Superior temporal gyrus (tissue), 1 donor: ENCODE results near the gene KCTD14.
"Not testable (repeated sequence)": the region's sequence is repeated elsewhere in the genome, so short reads cannot be mapped to it uniquely, and the experiment has no call there.

Source experiments
- DNase-seq: peaks from one replicate; pipeline ENCODE4 v3.0.0-alpha.2; 2016; ENCODE audit errors: extremely low spot score

KCTD14 gene, protein sequence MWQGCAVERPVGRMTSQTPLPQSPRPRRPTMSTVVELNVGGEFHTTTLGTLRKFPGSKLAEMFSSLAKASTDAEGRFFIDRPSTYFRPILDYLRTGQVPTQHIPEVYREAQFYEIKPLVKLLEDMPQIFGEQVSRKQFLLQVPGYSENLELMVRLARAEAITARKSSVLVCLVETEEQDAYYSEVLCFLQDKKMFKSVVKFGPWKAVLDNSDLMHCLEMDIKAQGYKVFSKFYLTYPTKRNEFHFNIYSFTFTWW

GRCh38 chr11:78022397-78023396 is at the start of gene KCTD14:
TSS of gene KCTD14 (minus strand) at chr11:78023276. CDS start at chr11:78023249, 27 bp downstream.
- no peak for DNase-seq

DNA sequence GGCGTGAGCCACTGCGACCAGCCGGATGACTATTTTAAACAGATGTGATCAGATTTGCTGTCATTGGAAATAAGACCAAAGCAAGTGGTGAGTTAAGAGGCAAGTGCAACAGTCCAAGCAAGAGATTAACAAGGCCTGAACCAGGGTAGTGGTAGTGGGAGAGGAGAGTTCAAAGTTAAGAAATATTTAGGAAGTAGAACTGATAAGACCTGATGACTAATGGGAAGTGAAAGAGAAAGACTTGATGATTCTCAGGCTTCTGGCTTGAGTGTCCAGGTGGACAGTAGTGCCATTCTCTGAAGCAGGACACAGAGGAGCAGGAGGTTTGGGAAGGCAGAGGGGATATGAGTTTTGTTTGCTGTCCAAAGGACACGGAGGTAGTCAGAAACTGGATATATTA is 49.4 kb upstream of the KCTD14 start:
- DNase-seq: no peak

DNA sequence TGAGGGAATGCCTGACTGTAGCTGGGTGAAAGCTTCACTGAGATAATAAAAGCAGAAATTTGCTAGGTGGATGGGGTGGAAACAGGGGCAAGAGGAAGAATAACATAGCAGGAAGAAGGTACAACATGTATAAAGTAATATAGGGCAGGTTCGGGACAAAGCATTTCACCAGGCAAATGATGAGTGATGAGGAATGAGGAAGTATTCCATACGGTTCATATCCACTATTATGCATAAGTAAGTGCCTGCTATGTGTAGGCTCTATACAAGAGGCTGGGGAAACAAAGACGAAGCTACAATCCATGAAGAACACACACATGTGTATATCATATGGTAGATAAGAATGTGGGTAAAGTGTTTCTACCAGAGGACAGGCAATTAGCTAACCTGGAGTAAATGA is 48.6 kb upstream of the KCTD14 start:
- no peak for DNase-seq

DNA sequence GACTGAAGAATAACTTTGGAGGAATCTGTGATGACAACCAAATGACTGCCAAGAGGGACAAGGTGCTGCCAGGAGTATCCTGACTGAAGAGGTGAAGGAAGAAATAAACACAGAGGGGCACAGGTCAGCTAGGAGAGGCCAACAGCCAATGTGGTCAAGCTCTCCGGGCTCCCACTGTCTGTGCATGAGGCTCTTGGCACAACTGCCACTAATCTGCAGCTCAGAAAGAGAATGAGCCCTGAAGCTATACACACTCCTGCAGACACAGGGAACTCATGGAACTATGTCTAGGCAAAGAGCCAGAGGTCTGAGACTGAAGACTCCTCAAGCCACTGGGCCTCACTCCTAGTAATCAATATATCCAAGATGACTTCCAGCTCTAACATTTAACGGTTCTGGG is 47.5 kb upstream of the KCTD14 start:
- DNase-seq: no peak

DNA sequence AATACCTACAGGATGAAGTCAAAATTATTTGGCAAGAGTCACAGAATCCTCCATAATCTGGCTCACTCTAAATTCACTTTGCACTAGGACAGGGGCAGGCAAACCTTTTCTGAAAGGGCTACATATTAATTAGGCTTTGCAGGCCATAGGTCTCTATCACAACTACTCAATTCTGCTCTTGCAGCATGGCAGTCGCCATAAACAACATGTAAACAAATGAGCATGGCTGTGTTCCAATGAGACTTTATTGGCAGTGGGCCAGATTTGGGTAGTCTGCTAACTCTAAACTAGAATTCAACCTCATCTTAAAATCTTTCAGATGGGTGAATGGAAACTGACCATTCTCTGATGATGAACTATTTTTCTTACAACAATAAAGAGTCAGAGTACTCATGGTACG is 46.4 kb upstream of the KCTD14 start:
- DNase-seq: no peak

GRCh38 chr11:78067704-78068103 is 44.6 kb upstream of the KCTD14 start:
- no peak for DNase-seq

DNA sequence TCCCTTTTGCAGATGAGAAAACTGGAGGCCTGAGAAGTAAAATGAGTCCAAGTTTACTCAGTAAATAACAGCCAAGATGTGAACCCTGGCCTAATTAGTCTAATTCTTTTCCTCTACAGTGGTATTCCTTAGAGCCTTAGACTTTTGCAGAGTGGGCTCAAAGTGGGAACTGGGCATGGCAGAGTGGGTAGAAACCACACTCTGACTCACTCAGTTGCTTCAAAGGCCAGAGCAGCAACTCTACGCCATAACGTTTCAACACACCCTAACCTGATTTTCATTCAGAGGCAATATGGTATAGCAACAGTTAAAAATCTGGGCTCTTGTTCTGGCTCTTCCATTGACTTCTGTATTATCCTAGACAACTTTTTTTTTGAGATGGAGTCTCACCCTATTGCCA is 43.4 kb upstream of the KCTD14 start:
- DNase-seq: no peak

DNA sequence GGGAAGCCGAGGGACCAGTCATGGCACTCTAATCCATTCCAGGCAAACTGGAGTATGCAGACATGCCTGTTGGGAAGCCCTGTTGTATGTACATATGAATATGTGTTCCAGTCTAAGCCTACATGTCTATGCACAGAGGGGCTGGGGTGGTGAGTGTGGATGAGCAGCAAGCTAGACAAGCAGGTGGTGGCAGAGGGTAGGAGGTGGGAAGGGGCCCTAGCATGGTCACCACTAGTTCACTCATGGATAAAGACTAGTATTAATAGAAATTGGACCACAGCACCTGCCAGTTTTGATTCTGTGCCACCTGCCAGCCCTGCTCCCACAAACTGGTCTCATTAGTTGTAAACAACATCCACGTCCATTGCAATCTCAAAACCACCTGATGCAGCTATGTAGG is 42.1 kb upstream of the KCTD14 start:
- DNase-seq: no peak

- DNase-seq: no peak
Observed at GRCh38 chr11:78063440-78064181, 40.5 kb upstream of the KCTD14 start, which contains the start of gene THRSP. TSS of gene THRSP (plus strand) at chr11:78063861. CDS start at chr11:78063882, 21 bp downstream.

- no peak for DNase-seq
Observed at GRCh38 chr11:78062671-78063070, 39.6 kb upstream of the KCTD14 start.

DNA sequence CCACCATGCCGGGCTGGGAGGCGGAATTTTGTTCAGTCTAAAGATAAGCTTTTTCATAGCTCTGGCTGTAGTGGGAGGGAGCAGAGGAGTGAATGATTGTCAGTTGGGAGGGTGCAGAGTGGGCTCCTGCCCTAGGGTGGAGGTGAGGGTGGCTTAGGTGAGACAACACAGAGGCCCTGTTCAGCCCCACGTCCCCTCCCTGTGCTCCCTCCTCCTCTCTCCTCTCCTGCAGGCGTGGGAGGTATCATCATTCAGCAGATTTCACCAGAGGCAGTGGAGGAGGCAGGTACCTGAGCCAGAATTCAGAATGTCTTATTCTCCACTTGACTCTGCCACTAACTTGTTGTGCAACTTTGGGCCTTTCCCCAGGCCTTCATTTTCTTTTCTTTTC is 38.8 kb upstream of the KCTD14 start:
- DNase-seq: peak; percentile 18

GRCh38 chr11:78061088-78061920 is 38.2 kb upstream of the KCTD14 start:
- no peak for DNase-seq

DNA sequence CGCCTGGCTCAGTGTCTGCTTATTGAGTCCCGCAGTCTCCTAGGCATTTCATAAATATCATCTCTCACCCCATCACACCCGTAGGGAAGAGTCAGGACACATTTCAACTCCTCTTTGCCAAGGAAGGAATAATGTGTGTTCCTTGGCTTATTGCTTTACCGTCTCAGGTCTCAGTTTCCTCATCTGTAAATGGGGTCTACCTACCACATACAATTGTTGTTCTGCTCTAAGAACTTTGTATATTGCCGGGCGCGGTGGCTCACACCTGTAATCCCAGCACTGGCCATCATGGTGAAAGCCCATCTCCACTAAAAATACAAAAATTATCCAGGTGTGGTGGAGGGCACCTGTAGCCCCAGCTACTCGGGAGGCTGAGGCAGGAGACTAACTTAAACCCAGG is 37.5 kb upstream of the KCTD14 start:
- DNase-seq: no peak

- not testable (repeated sequence) for DNase-seq
Observed at GRCh38 chr11:78059749-78060328, 36.8 kb upstream of the KCTD14 start.

DNA sequence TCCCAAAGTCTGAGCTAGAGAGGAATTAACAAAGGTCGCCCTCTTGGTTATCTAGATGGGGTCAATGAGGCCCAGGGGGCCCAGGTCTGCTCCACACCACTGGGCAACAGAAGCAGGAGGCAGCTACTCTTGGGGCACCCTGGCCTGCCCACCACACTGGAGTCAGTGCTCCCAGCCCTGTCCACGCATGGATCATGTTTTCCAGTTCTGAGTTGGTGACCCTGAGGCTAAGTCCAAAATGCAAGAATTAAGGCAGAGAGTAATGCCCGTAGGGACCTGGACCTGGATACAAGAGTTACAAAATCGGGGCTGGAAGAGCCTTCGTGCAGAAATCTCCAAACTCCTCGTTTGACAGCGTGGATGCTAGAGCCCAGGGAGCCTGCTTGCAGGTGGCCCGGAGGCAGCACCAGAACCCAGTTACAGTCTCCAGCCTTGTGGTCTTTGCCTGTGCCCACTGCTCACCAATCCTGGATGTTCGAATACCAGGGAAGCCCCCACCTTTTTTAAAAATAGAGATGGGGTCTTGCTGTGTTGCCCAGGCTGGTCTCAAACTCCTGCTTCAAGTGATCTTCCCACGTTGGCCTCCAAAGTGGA is 34.5 kb upstream of the KCTD14 start:
- no peak for DNase-seq

DNA sequence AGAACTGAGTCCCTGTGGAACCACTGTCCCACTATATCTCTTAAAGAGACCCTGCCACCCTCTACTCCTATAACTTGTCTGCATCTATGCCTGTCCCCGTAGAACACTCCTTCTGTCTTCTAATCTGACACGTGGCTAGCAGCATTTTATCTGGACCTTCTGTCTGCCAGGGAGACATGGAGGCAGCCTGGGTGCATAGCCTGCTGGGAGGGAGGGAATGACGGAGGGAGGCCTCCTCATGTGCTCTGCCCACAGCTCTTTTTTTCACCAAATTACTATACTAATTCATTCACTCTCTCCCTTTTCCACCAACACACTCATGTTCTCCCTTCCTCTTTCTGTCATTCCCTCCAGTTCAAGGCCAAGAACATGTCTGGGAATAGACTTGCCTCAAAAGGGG is 33.0 kb upstream of the KCTD14 start:
- no peak for DNase-seq

DNA sequence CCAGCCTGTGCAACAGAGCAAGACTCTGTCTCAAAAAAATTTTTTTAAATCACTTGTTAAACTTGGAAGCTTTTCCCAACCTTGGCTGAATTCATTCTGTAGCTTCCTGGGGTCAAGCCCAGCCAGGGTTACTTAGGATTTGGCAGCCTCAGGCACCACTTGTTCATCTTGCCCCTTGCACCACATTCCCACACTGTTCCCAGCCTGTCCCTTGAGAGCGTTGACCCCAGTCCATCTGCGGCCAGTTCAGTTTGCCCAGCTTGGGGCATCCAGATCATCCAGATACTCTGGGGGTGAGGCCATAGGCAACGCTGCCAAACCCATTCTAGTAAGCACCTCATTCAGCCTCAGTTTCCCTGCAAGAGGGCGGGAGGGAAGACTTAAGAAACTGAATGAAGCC is 31.9 kb upstream of the KCTD14 start:
- no peak for DNase-seq

DNA sequence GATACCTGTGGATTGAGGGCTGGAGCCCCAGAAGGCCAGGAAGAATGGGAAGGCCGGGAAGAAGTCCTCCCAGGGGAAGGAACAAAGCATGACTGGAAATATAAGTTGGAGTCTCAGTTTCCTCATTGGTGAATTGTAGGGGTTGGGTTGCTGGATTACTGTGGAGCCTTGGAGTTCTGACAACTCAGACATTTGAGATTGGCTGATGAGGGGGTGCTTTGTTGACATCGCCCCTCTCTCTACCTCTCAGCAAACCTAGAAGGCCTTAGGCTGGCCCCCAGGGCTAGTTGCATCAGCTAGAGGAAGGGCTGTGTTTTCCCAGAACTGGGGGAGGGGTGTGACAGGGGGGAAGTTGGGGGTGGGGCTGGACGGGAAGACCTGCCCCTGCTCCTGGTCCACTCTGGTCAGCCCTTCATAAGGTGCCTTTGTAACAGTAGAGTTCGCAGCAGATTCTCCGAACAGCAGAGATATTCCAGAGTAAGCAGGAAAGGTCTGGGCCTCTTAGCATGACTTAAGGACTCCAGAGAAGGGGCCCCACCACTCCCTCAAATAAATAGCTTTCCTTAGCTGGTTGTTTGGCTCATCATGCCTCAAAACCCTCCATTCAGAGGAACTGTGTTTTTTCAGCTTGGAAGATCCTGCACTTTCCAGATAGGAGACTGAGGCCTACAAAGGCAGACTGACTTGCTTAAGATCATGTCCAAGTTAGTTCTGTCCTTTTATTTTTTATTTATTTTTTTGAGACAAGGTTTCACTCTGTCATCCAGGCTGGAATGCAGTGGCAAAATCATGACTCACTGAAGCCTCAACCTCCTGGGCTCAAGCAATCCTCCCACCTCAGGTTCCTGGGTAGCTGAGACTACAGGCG is 28.1 kb upstream of the KCTD14 start:
- no peak for DNase-seq

DNA sequence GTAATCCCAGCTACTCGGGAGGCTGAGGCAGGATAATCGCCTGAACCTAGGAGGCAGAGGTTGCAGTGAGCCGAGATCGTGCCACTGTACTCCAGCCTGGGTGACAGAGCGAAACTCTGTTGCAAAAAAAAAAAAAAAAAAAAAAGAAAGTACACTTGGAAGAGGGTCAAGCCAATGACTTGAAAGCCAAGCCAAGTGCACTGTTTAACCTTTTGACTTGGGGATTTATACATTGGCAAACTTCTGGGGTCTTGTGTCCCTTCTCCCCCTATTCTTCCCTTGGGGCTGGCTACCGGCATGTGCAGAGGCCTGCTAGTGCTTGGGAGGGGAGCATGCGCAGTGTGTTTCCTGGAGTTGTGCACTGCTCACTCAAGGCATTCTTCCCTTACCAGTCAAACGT is 26.3 kb upstream of the KCTD14 start:
- DNase-seq: no peak

- no peak for DNase-seq
Observed at GRCh38 chr11:78048561-78048960, 25.5 kb upstream of the KCTD14 start.
